GM12891 (cell line): ENCODE results near the gene SPEN.

ENCODE experiments used
- POLR2A ChIP-seq: IDR thresholded peaks from 2 replicates; pipeline ENCODE4 v1.6.1; 2011; ENCODE audit warnings: low read depth, low read length, control low read depth
- POLR2AphosphoS5 ChIP-seq: IDR thresholded peaks from 2 replicates; pipeline ENCODE4 v1.6.1; 2011; ENCODE audit warnings: low read depth, low read length, control low read depth
- SPI1 ChIP-seq: IDR thresholded peaks from 2 replicates; pipeline ENCODE4 v1.6.1; 2011; ENCODE audit warnings: low read depth, low read length, control low read depth

DNA sequence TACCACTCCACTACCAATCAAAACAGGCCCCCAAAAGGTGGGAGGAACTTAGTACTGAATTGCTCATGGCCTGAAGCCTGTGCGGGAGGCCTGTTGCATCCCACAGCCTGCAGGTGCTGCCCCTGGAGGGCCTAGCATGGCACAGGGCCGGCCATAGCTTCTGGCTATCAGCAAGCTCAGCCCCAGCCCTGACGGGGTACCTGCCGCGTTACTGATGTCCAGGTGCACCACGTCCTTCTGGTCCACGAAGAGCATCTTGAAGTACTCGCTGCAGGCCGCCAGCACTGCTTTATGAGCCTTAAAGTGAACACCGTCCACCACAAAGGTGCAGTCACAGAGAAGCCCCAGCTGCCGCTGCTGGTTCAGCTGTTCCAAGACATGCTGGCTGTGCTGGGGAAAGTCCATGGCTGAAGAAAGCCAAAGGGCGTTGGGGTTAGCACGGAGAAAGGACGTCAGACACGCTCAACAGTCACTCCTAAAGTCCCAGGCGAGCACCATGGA lies 100.6 kb downstream of the SPEN start:
- TF ChIP-seq POLR2A (no peak), POLR2AphosphoS5 (no peak), SPI1 (no peak)
